Mammary epithelial cell (primary cell): ENCODE measurements around the gene KRTAP9-2.

Experiments used
- CTCF ChIP-seq, 2 donors: IDR thresholded peaks in 1 of 2; conservative IDR thresholded peaks in 1 of 2; 2 replicates each; pipeline ENCODE4 v1.5.1; 2011 to 2012; ENCODE audit warnings: inconsistent platforms in 2 of 2, low read length in 2 of 2, mild to moderate bottlenecking in 2 of 2, control low read depth in 1 of 2, low read depth in 1 of 2; ENCODE audit not compliant: insufficient read depth in 1 of 2; ENCODE audit errors: extremely low read depth in 1 of 2
- EZH2 ChIP-seq: IDR thresholded peaks from 2 replicates; pipeline ENCODE4 v1.6.1; 2012; ENCODE audit warnings: low read length, inconsistent platforms, borderline replicate concordance

GRCh38 chr17:41176744-41177387, 49.6 kb upstream of the KRTAP9-2 start:
- TF ChIP-seq CTCF (conservative IDR thresholded peaks at IDR 0.05 in 1 of 2, IDR thresholded peaks at IDR 0.05 in 1 of 2; ENCODE audit: extremely low read depth in 1 of 2, insufficient read depth in 1 of 2, low read depth in 1 of 2, low read length in 2 of 2) (no peak), EZH2 (no peak)
